GM23248 (cell line): ENCODE results near the gene HLX.

Experiments
- EZH2 ChIP-seq: fragments of 200-600 bp; sonication (generic); IDR thresholded peaks from 2 replicates; pipeline ENCODE4 v1.6.1; 2018; ENCODE audit warnings: antibody characterized with exemption, mild to moderate bottlenecking; ENCODE audit not compliant: insufficient read depth, poor library complexity, severe bottlenecking
- EZH2phosphoT487 ChIP-seq: fragments of 200-600 bp; sonication (generic); IDR thresholded peaks from 2 replicates; pipeline ENCODE4 v1.6.1; 2018; ENCODE audit warnings: antibody characterized with exemption, moderate library complexity, mild to moderate bottlenecking, low read depth; ENCODE audit not compliant: insufficient read depth

- TF ChIP-seq EZH2 (no peak), EZH2phosphoT487 (no peak)
Observed at GRCh38 chr1:220901881-220902280, 22.6 kb downstream of the HLX start.
